Measurements from ENCODE around the gene POLA1.

Gene POLA1

DNA sequence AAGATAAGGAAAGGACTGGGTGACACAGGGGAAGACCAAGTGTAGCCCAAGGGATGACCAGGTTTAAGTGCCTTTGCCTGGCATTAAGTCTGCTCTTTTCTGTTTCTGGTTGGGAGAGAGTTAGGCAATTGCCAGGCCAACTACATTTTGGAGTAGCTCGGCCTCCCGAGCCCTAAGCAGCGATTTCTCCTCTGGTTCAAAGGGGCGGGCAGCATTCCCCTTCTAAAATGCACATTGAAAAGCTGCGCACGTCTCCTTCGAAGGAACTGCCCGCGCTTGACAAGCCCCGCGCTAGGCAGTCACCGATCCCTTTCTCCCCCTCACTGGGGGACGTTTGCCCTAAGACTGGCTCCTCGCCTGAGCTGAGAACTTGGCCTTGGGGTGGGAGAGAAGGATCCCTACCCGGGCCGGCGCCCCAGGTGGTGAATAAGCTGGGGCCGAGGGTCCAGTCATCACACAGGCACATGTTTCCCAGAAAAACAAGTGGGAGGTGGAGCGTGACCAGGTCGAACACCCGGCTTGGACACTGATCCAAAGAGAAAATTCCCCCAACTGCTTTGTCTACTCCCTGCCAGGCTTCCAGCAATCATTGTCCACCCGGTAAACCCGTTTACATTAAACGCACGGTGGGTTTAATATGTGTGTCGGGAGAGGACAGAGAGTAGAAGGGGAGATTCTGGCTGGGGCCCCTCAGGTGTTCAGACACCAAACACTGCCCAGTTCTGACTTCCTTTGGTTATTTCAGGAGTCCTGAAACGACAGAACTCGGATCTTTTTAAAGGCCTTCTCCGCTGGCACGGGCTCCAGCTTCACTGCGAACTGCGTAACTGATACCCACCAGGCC lies 318.1 kb downstream of the POLA1 start:
- DNase-seq = no peak

DNA sequence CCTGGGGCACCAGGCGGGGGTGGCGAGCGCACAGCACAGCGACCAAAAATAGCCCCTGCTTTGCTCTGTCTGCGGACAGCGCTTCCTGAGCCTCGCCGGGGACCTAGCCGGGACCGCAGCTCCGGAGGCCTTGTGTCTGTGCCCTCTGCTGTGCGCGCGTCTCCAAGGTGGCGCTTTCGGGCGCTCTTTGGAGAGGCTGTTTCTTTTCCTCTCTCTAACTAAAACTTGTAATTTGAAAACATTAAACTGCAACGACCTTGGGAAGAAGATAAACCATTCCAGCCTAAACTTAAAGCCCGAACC lies 318.7 kb downstream of the POLA1 start:
- peak in 1 of 2 experiments; percentile 22 for DNase-seq

DNA sequence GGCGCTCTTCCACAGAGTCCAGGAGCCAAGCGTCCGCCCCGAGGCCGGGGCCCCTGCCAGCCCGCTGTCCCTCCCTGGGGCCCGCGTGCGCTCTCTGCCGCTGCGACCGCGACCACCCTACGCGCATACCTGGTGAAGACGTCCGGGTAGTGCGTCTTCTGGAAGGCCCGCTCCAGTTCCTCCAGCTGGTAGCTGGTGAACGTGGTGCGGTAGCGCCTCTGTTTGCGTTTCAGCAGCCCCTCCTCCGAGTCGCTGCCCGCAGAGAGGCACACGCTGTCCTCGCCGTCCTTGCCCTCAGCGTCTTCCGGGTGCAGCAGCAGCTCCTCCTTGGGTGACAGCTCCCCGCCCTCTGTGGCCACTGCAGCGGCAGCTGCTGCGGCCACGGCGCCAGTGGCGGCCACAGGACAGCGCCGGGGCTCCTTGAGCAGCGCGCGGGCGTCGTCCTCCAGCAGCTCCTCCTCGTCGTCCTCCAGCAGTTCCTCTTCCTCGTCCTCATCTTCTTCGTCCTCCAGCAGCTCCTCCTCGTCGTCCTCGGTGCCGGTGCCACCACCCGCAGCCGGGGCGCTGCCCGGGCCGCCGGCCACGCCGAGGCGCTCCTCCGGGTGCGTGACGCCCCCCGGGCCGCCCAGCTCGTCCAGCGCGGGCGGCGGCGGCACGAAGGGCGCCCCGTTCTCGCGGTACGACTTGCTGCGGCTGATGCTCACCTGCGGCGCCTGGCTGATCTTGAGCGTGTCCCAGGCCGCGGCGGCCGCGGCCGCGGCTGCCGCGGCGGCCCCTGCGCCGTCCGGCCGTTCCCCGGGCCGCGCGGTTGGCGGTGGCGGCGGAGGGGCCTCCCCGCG lies 319.3 kb downstream of the POLA1 start:
- DNase-seq = peak in 1 of 2 experiments; percentile 30

DNA sequence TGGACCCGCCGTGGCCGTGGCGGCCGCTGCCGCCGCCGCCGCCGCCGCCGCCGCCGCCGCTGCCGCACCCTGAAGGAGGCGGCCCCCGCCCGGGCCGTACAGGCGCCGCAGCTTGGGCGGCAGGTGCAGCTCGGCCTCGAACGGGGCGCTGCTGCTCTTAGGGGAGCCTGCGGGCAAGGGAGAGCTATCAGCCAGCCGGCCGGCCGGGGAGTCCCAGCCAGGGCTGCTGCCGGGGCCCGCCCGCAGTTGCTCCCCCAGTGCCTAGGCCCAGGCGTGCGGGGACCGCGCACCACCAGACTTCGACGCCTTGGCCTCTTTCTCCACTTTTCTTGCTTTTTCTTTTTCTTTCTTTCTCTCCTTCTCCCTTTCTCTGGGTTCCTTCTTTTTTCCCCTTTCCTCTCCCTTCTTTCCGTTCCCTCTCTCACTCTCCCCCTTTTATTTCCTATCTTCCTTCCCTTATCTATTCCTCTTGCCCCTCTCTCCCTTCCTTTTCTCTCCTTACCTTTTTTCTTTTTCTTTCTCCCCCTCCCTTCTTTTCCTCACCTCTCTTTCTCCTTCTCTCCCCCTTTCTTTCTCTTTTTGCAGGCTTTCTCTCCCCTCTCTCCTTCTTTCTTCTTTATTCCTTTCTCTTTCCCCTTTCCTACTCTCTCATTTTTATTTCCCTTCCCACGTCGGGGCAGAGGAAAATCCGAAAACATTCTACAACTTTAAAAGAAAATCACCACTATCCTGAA lies 320.1 kb downstream of the POLA1 start:
- peak in 1 of 2 experiments; percentile 34 for DNase-seq

DNA sequence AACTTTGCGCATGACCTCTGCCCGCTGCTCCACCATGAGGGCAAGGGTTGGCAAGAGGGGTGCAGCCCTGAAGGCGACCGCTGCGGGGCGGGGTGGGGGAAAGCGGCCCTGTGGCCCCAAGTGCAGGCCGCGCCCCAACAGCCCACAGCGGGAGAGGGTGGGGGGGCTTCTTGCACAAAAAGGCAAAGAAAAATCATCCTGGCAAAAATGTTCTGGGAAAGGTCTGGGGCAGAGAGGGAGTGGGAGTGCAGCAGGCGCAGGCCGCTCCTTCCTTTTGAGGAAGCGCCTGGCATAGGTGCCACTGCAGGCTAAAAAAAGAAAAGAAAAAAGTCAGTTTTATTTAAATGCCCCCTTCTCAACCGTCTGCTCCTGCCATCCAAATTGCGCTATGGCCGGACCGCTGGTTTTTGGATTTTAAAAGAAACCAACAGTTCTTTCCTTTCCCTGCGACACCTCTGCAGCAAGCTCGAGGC lies 320.7 kb downstream of the POLA1 start:
- DNase-seq = no peak

DNA sequence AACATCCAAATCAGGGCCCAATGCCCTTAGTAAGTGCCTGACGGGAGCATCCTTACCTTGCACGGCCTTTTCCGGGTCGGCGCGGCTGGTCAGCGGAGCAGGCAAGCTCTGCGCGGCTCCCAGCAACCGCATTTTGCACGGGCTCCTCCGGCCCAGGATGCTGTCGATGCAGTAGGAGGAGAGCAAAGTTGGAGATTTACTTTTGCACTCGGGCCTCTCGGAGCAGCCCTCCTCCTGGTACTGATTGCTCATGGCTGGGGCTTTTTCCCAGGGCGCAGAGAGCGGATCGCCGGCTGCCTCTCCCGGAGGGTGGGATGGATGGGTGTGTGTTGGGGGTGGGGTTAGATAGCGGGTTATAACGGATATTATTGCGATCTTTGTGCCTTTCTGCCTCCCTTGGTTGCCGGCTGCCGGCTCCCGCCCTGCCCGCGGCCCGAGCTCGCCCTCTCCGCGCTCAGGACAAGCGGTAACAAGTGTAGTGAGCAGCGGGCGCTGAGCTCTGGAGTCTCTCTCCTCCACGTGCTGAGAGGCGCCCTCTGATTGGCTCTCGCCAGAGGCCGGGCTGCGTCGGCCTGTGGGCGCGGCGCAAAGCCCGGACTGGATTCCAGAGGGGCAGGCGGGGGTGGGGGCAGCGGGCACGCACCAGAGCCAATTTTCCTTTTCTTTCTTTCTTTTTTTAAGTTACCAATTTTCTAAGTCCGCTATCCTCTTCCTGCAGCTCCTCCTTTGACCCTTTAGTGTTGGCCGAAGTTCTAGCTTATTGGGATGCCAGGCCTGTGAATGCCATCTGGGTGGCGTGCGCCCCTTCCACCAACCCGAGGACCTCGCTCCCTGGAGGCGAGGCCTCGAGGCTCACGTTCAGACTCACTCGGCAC lies 322.0 kb downstream of the POLA1 start, which contains the start of gene ARX:
ARX (minus strand) TSS at position 480 of the 875 bp plus-strand sequence; CDS start at position 252, 228 bp downstream.
- DNase-seq = peak; percentile 26 to 74

DNA sequence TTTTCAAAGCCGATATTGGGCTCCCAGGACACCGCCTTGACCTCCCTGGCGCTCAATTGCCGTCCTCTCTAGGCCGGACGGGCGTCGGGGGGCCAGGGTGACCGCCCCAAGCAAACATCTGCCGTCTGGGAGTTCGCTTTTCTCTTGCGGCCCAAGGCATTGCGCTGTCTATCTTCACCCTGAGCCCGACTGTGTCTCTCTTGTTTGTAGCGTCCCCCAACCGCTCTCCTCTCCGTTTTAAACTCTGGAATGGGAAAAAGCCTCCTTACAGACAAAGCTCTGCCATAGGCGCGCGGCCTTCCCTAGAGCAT lies 322.6 kb downstream of the POLA1 start:
- DNase-seq = no peak

DNA sequence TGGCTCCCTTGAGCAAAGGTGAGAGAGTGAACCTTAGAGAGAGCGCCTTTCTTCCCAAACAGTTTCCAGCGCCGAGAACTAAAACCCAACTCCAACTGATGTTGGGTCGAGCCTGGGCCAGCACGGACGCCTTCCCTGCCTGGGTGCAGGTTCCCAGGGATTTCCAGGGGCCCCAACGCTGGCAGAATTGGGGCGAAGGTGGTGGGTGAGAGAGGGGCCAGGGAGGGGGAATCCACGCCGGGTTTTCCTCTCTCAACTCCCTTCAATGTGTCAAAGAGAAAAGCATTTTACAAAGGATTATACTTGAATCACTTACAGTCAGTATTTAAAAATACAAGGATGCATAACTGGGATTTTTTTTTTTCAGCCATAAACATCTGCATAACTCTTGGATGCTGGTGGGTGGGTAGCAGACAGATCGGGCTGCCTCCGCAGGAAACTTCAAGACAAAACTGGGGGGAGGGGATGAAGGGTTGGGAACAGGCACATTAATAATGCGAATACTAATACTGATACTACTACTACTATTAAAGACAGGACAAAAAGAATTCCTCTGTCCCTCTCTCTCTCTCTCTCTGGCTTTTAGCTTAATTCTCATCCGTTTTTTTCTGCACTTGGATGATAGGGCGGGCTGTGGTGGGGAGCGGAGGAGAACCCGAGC lies 323.4 kb downstream of the POLA1 start:
- DNase-seq = peak in 1 of 2 experiments; percentile 13

DNA sequence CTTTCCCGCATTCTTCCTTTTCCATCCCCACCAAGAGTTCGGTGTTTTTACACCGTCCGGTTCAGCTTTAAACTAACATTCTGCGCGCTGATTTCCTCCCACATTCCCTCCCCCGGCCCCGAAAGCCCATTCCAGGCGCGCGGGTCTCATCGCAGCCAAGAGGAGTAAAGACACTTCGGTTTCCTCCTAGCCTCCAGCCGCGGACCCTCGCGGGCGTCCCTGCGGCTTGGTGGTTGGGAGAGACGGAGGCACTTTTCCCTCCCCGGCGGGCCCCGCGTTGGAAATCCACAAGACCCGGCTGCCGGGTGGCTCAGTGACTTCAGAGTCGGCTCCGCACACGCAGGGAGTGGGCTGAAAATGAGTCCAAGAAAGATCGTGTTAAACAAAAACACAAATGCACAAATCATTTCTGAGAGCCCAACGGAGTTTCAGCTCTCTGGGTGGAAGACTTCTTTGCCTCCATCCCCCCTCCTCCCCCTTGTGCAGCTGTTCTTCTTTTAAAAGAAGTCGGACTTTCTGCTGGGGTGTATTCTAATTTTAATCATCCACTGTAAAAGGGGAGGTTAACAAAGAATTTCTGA lies 324.0 kb downstream of the POLA1 start:
- DNase-seq = peak; percentile 21 to 49

DNA sequence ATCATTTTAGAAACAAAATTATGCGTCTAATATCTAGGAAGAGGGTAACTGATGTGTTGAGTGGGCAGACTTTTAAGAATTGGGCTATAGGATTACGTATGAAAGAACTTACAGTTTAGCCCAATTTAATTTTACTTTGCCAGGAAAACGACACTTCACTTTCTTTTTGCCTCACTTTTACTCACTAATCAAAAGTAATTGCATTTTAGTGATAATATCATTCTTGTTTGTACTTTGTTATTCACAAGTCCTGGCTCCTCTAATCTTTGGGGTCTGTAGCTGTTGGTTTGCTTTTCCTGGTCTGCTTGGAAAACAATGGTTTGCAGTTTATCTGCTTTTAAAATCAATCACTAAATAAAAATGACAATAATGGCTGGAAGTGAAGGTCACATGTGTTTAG lies 325.0 kb downstream of the POLA1 start:
- no peak for DNase-seq

DNA sequence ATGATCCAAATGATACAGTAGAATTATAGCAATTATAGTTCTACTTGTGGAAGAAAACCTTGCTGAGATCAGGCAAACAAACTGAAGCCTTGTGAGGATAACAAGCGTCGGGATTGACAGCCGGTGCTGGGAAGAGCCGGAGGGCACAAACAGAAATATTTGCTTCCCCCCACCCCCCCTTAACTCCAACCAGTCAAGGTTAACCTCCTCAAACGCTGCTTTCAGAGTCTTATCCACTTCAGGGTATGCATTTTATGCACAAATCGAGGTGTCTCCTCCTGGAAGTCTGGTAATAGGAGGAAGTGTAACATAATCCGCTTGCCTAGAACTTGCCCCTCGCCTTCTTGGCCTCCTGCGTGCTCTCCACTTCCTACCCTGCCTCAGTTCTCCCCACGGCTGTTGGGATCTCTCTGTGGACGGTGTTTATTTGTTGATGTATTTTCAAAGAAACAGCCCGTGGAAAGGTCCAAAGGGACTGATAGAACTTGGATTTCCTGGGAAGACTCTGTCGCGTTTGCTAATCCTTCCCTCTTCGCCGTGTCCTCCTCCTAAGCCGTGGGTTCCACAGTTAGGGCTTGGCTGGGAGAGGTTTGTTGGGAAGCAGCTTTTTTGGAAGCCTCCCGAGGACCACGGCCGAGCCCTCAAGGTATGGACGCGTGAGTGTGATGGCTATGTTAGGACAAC lies 326.1 kb downstream of the POLA1 start:
- DNase-seq = peak in 1 of 2 experiments; percentile 44

DNA sequence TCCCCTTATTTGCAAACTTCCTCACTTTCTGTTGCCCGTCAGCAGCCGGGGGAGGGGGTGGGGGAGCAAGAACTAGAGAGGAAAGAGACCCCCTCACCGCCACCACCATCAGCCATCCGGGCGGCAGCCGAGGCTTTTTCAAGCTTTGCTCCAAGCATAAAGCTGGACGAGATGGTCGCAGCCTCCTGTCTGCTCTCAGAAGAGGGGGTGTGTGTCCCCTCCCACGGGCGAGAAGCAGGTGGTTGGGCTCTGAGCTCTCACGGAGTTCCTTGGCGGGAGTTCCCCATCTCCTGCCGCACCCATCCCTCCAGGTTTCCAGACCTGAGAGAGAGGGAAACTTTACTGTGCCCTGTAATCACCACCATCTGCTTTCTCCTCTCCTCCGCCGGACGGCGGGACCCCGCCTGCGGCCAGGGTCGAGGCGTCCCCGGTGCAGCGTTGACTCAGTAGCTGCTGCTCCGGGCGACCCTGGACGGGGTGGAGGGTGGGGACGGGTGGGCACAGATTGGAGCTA lies 326.7 kb downstream of the POLA1 start:
- DNase-seq = peak; percentile 31 to 63

DNA sequence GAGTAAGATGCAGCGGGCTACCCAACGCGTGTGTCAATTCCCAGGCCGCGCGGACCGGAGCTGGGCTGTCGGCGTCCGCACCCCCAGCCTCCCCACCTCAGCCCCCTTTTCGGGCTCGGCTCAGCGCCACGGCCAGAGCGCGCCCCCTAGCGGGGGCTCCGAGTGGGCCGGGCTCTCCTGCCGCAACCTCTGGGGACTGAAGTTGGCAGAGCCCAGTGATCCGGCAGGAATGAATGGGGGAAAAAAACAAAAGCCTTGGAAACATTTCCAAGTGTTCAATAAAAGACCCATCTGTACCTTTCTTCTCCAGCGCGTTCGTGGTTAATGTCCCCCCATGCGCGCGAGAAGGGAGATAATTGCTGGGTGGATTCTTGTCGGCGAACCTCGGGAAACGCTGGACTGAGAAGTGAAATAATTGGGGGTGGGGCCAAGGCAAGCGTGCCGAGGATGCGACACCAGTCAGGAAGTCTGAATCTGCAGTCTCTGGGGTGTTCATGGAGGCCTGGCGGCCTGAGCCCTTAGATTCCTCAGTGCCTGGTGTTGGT lies 327.3 kb downstream of the POLA1 start:
- DNase-seq = peak; percentile 31 to 63

DNA sequence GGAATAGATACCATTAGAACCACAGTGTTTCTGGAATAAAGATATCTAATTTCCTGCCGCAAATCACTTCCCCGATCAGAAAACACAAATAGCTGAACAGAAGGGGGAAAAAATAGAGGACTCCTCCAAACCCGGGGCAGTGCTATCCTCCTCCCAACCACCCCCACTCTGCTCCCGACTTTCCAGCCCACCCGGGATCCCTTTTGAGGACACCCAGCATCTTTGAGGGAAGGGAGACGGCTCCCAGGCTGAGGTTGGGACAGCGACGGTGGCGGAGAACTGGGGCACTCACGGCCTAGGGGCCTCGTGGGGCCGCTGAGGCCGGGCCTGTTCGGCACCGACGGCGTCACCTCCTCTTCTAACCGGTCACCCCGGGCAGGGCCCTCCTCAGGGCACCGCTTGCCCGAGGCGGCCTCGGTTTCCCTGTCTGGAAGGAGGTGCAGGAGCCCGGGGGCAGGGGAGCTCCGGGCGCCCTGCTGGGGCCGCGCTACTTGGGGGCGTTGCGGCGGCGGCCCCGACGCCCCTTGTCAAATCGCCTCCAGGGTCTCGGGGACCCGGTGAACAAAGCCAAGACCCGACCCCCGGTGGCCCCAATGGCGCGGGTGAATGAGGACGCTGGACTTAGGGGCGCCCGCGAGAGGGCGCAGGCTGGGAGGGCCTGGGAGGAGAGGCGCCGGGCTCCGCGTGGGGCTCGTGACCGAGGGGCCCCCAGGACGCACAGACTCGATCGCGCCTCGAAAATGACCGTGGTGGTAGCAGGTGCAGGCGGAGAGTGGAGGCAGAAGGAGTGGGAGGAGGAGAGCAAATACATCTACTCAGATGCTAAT lies 329.0 kb downstream of the POLA1 start:
- no peak for DNase-seq

DNA sequence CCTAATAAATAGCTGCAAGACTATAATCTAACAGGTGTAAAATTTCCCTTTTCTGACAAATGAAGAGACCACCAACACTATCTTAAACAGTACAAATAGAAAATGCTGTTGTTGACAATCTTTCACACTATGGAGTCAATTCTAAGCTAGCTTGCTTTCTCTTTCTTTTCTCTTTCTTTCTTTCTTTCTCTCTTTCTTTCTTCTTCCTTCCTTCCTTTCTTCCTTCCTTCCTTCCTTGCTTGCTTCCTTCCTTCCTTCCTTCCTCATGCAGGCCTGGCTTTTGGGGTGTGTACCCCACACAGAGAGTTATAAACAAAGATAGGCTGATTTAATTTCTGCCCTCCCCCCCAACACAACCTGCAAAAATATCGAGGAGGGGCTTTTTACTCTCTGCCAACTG lies 330.2 kb downstream of the POLA1 start:
- no peak for DNase-seq

DNA sequence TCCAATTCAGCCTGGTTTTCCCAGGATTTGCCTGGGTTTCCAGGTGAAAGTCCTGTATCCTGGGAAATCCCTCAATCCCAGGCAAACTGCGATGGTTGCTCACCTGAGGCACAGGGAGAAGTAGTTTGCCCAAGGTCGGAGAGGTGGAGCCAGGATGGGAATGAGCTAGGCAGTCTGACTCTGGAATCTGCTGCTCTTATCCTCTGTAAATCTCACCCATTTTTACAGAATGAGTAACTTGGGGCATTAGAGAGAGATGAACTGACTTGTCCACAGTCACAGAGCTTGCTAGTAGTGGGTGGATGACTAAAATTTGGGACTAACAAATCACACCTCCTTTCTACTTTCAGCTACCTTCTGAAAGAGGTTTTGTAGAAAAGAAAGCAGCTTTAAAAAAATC lies 331.9 kb downstream of the POLA1 start:
- DNase-seq = no peak

DNA sequence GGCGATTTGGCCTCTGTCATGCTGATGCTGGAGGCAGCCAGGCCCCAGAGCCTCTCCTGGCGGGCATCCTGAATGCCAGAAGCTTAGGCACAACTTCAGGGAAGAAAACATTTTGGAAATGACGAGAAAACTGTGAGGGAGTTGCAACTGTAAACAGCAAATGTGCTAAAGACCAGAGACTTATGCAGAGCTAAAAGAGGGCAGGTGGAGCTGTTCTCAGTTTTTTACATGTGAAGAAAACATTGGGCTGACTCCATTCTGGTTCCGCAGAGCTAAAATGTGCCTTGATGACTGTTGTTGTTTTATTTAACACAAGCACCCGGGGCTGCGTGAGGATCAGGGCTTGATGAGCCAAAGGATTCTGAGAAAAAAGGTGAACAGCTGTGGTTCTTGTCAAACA lies 332.9 kb downstream of the POLA1 start:
- no peak for DNase-seq

DNA sequence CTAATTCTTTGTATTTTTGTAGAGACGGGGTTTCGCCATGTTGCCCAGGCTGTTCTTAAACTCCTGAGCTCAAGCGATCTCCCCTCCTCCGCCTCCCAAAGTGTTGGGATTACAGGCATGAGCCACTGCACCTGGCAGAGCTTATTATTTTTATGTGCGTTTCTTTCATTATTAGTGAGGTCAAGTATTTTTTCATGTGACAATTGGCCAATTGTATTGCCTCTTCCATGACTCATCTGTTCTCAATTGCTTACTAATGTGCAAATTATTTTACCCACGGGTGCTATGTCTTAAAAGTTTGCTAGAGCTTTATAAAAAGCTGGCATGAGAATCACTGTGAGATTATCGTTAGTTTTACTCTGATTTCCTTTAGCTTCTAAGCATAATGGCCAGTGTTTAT lies 335.0 kb downstream of the POLA1 start:
- DNase-seq = no peak

DNA sequence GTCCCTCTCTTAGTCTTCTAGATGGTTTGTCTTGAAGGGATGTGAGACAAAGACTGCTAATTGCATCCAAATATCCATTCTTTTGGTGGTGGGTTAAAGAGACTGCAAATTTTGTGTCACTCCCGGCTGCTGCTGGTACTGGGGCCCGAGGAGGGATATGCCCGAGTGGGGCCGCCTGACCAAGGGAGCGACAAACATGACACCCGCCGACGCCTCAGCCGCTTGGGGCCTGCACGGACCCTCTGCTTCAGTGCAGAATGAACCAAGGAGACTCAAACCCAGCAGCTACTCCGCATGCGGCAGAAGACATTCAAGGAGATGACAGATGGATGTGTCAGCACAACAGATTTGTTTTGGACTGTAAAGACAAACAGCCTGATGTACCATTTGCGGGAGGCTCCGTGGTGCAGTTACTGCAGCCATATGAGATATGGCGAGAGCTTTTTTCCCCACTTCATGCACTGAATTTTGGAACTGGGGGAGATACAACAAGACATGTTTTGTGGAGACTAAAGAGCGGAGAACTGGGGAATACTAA lies 335.6 kb downstream of the POLA1 start:
- no peak for DNase-seq
